ENCODE measurements around the gene SPINK7. TPM values are rescaled to one million over a fixed set of nuclear protein-coding genes. Genes with fewer than 3 reads are reported as not detected.
"Not testable (repeated sequence)": the region's sequence is repeated elsewhere in the genome, so short reads cannot be mapped to it uniquely, and the experiment has no call there.

The SPINK7 gene
- total RNA-seq: not detected

DNA sequence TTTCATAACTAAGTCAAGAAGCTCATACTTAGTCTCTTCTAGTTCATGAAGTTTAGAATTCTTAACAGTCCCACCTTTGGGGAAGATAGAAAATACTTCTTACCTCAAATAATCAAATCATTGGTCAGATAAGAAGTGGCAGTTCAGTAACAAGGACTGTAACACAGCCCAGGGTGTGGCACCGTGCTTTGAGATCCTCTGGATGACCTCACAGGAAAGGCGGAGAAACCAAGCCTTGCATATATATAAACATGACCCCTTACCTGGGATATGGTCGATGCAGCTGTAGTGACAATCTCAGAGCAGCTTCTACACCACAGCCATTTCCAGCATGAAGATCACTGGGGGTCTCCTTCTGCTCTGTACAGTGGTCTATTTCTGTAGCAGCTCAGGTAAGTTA lies at the start of gene SPINK7:
SPINK7 (plus strand) TSS at position 271 of the 400 bp plus-strand sequence; CDS start at position 332, 61 bp downstream.
- H3K4me1 Mint-ChIP-seq: no peaks in the 10 kb centered on the region
- no peaks in the 10 kb centered on the region for H3K9me3 Mint-ChIP-seq (ENCODE audit: low read depth)
- H3K4me3 Mint-ChIP-seq: no peak within 1 kb of the TSS
- ATAC-seq: no peak
- no peaks in the 10 kb centered on the region for H3K36me3 Mint-ChIP-seq
- DNase-seq: no peak
- no peaks in the 10 kb centered on the region for H3K27me3 Mint-ChIP-seq
- no peak within 1 kb of the TSS for H3K27ac Mint-ChIP-seq
- CTCF ChIA-PET: no interaction called here

DNA sequence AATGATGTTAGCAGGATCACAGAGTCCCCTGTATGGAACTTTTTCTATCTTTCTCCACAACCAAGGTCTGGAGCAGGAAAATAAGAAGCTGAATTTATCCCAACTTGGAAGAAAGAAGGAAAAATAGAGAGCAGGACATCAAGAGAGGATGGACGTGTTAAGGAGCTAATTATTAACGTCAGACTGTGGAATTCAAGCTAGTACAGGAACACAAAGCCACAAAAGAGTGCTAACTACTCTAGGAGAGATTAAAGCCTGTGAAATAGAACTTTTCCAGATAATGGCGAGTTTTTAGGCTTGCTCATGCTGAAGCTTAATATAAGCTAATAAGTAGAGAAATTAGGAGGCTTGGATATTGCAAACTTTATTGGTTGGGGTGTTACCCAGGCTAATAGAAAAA lies 44.3 kb upstream of the SPINK7 start:
- DNase-seq (no peak), ATAC-seq (no peak)
- Mint-ChIP-seq H3K9me3 (ENCODE audit: low read depth) (no peaks in the 10 kb centered on the region), H3K4me3 (no peak overlapping the region), H3K4me1 (no peaks in the 10 kb centered on the region), H3K36me3 (no peaks in the 10 kb centered on the region), H3K27me3 (no peaks in the 10 kb centered on the region), H3K27ac (no peak overlapping the region)
- CTCF ChIA-PET: no interaction called here

DNA sequence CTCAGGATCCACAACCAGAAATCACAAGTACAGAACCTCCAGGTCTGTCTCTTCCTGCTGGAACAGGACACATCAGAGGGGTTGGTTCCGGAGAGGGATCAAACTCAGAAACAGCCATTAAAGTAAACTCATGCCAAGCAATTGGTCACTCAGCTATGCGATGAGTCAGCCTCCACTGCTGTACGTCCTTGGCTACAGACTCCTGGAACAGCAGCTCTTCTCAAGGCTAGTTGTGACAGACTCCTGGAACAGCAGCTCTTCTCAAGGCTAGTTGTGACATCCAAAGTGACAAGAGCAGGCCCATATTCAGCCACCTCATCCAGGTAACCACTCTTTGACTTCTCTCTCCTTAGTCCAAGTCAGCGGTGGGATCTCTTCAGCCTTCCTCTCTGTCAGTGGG lies 43.7 kb upstream of the SPINK7 start, which contains the start of gene SPINK13:
SPINK13 (plus strand) TSS at position 229 of the 400 bp plus-strand sequence. CDS start 1,279 bp downstream, outside the sequence.
- DNase-seq: no peak
- Mint-ChIP-seq H3K9me3 (ENCODE audit: low read depth) (no peaks in the 10 kb centered on the region), H3K4me3 (no peak within 1 kb of the TSS), H3K27me3 (no peaks in the 10 kb centered on the region), H3K36me3 (no peaks in the 10 kb centered on the region), H3K4me1 (no peaks in the 10 kb centered on the region), H3K27ac (no peak within 1 kb of the TSS)
- ATAC-seq: no peak
- CTCF ChIA-PET: no interaction called here

DNA sequence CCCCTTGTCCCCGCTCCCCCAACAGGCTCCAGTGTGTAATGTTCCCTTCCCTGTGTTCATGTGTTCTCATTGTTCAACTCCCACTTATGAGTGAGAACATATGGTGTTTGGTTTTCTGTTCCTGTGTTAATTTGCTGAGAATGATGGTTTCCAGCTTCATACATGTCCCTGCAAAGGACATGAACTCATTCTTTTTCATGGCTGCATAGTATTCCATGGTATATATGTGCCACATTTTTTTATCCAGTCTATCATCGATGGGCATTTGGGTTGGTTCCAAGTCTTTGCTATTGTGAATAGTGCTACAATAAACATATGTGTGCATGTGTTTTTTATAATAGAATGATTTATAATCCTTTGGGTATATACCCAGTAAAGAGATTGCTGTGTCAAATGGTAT lies 37.1 kb upstream of the SPINK7 start:
- H3K36me3 Mint-ChIP-seq; DNase-seq; H3K4me3 Mint-ChIP-seq; H3K4me1 Mint-ChIP-seq; H3K9me3 Mint-ChIP-seq (ENCODE audit: low read depth); CTCF ChIA-PET; H3K27me3 Mint-ChIP-seq; H3K27ac Mint-ChIP-seq; ATAC-seq: not testable (repeated sequence)

DNA sequence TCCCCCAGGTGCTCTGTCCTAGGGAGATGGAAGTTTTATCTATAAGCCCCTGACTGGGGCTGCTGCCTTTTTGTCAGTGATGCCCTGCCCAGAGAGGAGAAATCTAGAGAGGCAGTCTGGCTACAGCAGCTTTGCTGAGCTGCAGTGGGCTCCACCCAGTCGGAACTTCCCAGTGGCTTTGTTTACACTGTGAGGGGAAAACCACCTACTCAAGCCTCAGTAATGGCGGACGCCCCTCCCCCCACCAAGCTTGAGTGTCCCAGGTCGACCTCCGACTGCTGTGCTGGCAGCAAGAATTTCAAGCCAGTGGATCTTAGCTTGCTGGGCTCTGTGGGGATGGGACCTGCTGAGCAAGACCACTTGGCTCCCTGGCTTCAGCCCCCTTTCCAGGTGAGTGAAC lies 31.3 kb upstream of the SPINK7 start:
- ATAC-seq; H3K27ac Mint-ChIP-seq; H3K9me3 Mint-ChIP-seq (ENCODE audit: low read depth); H3K27me3 Mint-ChIP-seq; DNase-seq; H3K36me3 Mint-ChIP-seq; H3K4me1 Mint-ChIP-seq; H3K4me3 Mint-ChIP-seq; CTCF ChIA-PET: not testable (repeated sequence)

DNA sequence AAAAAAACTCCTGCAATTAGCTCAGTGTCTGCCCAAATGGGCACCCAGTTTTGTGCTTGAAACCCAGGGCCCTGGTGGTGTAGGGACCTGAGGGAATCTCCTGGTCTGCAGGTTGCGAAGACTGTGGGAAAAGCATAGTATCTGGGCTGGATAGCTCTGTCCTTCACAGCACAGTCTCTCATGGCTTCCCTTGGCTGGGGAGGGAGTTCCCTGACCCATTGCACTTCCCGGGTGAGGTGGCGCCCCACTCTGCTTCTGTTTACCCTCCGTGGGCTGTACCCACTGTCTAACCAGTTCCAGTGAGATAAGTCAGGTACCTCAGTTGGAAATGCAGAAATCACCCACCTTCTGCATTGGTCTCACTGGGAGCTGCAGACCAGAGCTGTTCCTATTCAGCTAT lies 30.9 kb upstream of the SPINK7 start:
- H3K27me3 Mint-ChIP-seq; H3K9me3 Mint-ChIP-seq (ENCODE audit: low read depth); ATAC-seq; H3K36me3 Mint-ChIP-seq; DNase-seq; H3K27ac Mint-ChIP-seq; H3K4me1 Mint-ChIP-seq; CTCF ChIA-PET; H3K4me3 Mint-ChIP-seq: not testable (repeated sequence)

DNA sequence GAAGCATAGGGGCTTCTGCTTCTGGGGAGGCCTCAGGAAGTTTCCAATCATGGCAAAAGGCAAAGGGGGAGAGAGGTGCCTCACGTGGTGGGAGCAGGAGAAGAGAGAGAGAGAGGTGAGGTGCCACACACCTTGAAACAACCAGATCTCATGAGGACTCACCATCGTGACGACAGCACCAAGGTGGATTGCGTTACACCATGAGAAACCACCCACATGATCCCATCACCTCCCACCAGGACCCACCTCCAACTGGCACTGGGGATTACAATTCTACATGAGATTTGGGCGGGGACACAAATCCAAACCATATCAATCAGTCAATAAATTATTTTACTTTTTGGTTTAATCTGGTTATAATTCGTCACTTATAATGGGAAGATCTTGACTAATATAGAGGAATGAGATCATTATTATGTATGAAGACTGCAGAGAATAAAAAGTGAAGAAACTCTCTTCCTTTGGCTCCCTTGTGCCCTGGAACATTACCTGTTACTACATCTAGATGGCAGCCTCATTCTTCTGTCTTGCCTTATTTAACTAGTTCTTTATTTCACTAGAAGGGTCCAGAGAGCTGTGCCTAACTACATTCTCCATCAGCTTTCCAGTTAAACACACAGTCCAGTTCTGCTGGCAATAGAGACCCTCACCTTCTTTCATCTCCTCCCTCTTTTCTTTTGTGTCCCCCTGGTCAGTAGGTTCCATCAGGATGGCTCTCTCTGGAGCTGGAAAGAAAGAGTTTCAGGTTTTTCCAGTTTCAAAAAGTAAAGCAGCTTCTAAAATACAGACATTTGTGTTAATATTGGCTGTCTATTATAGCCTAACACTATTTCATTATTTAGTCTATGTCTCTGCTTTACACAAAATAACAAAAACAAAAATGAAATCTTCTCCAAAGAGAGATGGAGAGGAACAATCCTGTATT lies 21.7 kb upstream of the SPINK7 start:
- CTCF ChIA-PET: interaction anchor here (1.1 kb wide), 1 partner anchor 439 kb away, joined by 3 read pairs; no protein-coding TSS in a partner anchor
- H3K4me3 Mint-ChIP-seq: no peak overlapping the region
- no peaks in the 10 kb centered on the region for H3K9me3 Mint-ChIP-seq (ENCODE audit: low read depth)
- no peaks in the 10 kb centered on the region for H3K36me3 Mint-ChIP-seq
- ATAC-seq (no peak), DNase-seq (no peak)
- no peaks in the 10 kb centered on the region for H3K4me1 Mint-ChIP-seq
- H3K27ac Mint-ChIP-seq: no peak overlapping the region
- H3K27me3 Mint-ChIP-seq: peaks cover 10% of the 10 kb centered on the region

DNA sequence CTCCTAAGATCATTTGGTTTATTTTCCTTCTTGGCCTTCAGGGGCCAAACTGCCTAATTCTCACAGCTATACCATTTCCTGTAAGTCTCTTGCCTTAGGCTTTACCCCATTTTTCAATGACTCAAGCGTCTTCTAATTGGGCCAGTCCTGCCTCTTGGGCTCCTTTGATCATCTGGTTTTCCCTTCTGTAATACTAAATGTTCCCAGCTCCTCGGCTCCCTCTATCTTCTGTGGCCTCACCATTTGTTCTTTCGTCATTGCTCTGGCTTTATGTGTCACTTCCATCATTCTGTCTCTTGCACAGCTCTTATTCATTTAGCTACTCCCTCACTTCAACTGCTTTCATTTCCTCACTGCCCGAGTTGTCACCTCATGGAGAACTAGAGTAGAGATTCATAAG lies 14.5 kb upstream of the SPINK7 start:
- Mint-ChIP-seq H3K27me3 (peaks cover under 1% of the 10 kb centered on the region), H3K36me3 (no peaks in the 10 kb centered on the region), H3K9me3 (ENCODE audit: low read depth) (no peaks in the 10 kb centered on the region), H3K4me3 (no peak overlapping the region), H3K27ac (no peak overlapping the region), H3K4me1 (no peaks in the 10 kb centered on the region)
- ATAC-seq (no peak), DNase-seq (no peak)
- CTCF ChIA-PET: interaction anchor here (0.7 kb wide), 1 partner anchor 14 kb away, joined by 3 read pairs; no protein-coding TSS in a partner anchor

DNA sequence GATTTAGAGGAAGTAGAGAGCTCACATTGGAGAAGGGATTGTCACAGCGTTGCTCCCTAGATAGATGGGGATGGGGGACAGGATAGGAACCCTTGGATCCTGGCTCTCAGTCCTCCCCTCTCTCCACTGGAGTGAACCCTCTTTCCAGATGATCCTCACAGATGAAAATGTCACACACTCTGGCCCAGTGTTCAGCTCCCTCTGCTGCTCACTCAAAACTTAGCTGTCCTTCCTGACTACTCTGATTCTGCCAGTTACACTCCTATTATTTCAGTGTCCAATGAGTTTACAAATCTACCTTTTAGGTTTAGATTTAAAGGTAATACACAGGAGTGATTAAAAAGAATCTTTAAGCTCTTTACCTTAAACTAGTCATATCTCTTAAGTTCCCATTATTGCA lies 5.8 kb upstream of the SPINK7 start:
- H3K4me1 Mint-ChIP-seq: no peaks in the 10 kb centered on the region
- no peak for ATAC-seq
- CTCF ChIA-PET: no interaction called here
- no peak overlapping the region for H3K27ac Mint-ChIP-seq
- no peak overlapping the region for H3K4me3 Mint-ChIP-seq
- no peak for DNase-seq
- no peaks in the 10 kb centered on the region for H3K36me3 Mint-ChIP-seq
- no peaks in the 10 kb centered on the region for H3K27me3 Mint-ChIP-seq
- H3K9me3 Mint-ChIP-seq (ENCODE audit: low read depth): no peaks in the 10 kb centered on the region

DNA sequence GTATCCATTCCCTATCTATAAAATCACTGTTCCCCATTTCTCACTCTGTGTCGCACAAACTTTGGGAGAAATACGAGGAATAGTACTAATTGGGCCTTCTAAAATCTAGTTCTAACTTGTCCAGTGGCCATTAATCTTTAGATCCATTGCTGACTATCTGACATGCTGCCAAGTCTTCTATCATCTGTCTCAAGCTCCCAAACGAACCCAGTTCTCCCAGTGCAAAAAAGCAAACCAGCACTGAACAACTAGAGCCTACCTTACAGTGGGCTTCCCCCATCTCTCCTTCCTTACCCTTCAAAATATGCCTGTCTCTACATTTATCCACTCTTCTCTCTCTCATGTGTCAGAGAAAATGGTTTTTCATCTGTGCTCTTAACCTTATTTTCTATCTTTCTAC lies 3.2 kb upstream of the SPINK7 start:
- no peak for ATAC-seq
- no peak for DNase-seq
- H3K9me3 Mint-ChIP-seq (ENCODE audit: low read depth): no peaks in the 10 kb centered on the region
- no peak overlapping the region for H3K4me3 Mint-ChIP-seq
- no peaks in the 10 kb centered on the region for H3K36me3 Mint-ChIP-seq
- CTCF ChIA-PET: no interaction called here
- no peak overlapping the region for H3K27ac Mint-ChIP-seq
- H3K4me1 Mint-ChIP-seq: no peaks in the 10 kb centered on the region
- H3K27me3 Mint-ChIP-seq: no peaks in the 10 kb centered on the region

DNA sequence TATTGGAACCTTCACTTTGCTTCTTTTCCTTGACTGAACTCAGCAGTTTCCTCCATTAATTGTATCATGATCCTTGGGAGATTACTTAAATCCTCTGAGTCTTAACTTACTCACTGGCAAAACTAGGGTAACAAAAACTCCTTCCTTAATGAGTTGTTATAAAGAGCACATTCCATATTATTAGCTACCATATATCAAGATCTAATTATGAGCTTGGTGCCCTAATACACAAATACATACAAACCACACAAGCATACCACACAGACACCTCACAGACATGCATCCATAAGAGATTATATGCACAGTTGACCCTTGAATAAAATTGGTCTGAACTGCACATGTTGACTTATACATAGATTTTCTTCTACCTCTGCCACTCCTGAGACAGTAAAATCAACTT lies 2.5 kb upstream of the SPINK7 start:
- CTCF ChIA-PET: no interaction called here
- no peak overlapping the region for H3K4me3 Mint-ChIP-seq
- H3K4me1 Mint-ChIP-seq: no peaks in the 10 kb centered on the region
- DNase-seq: no peak
- no peak for ATAC-seq
- H3K27ac Mint-ChIP-seq: no peak overlapping the region
- no peaks in the 10 kb centered on the region for H3K36me3 Mint-ChIP-seq
- H3K9me3 Mint-ChIP-seq (ENCODE audit: low read depth): no peaks in the 10 kb centered on the region
- H3K27me3 Mint-ChIP-seq: no peaks in the 10 kb centered on the region

DNA sequence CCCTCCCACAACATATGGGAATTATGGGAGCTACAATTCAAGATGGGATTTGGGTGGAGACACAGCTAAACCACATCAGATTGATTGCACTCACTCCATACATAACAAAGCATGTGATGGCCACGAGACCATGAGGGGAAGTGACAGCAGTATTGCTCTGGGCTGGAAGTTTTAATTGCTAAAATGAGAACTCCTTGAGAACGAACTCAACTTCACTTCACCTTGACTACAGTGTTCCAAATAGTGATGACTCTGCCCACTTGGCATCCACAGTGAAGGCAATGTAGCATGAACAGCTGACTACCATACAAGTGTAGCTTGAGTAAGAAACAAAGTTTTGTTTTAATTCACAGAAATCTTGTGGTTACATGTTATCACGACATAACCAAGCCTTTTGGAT lies 739 bp upstream of the SPINK7 start:
- Mint-ChIP-seq H3K4me1 (no peaks in the 10 kb centered on the region), H3K9me3 (ENCODE audit: low read depth) (no peaks in the 10 kb centered on the region), H3K27ac (no peak overlapping the region), H3K36me3 (no peaks in the 10 kb centered on the region), H3K27me3 (no peaks in the 10 kb centered on the region), H3K4me3 (no peak overlapping the region)
- no peak for DNase-seq
- CTCF ChIA-PET: interaction anchor here (0.8 kb wide), 1 partner anchor 14 kb away, joined by 3 read pairs; no protein-coding TSS in a partner anchor
- ATAC-seq: no peak

DNA sequence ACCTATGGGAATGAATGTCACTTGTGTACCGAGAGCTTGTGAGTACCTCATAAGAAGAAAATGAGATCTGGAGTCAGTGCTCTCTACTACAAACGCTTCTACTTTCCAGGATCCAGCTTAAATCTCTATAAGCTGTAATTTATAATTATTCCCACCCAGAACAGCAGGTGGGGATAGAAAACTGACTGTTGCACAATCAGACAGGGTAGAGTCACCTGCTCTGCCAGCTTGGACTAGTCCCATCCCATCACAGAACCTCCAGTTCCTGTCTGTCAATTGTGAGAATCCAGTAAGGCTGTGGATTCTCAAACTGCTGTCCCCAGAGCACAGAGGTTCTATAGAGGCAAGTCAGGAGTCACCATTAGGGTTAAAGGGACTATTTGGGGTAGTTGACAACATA lies 2.0 kb downstream of the SPINK7 start:
- H3K4me3 Mint-ChIP-seq: no peak overlapping the region

DNA sequence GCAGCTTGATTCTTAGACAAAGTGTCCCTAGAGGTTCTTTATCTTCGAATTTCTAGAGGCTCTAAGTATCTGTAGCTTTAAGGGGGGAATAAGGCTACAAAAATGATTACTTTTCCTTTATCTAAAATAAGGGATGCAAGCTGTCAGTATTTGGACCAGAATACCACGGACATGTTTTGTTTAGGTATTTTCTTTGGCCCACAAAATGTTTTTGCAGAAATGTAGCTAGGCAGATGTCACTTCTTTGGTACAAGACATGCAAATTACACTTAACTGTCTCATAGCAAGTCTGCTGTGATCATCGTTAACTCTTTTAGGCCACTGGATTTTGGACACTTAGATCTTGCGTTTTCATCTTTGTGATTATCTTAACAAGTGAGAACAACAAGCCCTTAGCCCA lies 2.5 kb downstream of the SPINK7 start:
- no peak overlapping the region for H3K27ac Mint-ChIP-seq
- H3K4me3 Mint-ChIP-seq: no peak overlapping the region
- H3K27me3 Mint-ChIP-seq: peaks cover 4% of the 10 kb centered on the region
- DNase-seq (no peak), ATAC-seq (no peak)
- CTCF ChIA-PET: interaction anchor here (2.1 kb wide), 1 partner anchor 60 kb away, joined by 10 read pairs; no protein-coding TSS in a partner anchor
- no peaks in the 10 kb centered on the region for H3K9me3 Mint-ChIP-seq (ENCODE audit: low read depth)
- H3K36me3 Mint-ChIP-seq: no peaks in the 10 kb centered on the region
- H3K4me1 Mint-ChIP-seq: peaks cover under 1% of the 10 kb centered on the region

More for the DNA sequence above, 2.0 kb downstream of the SPINK7 start:
- Mint-ChIP-seq H3K4me1 (no peaks in the 10 kb centered on the region), H3K9me3 (ENCODE audit: low read depth) (no peaks in the 10 kb centered on the region), H3K27ac (no peak overlapping the region), H3K36me3 (no peaks in the 10 kb centered on the region), H3K27me3 (no peaks in the 10 kb centered on the region)
- DNase-seq (no peak), ATAC-seq (no peak)
- CTCF ChIA-PET: interaction anchor here (2.1 kb wide), 1 partner anchor 61 kb away, joined by 10 read pairs; no protein-coding TSS in a partner anchor
